ENCODE results near the gene DNAJB1. TPM values are rescaled to one million over a fixed set of nuclear protein-coding genes. Genes with fewer than 3 reads are reported as not detected.
"Not testable (repeated sequence)": the region's sequence is repeated elsewhere in the genome, so short reads cannot be mapped to it uniquely, and the experiment has no call there.

DNAJB1 gene
- total and polyA plus RNA-seq, 2 of the 13 experiments (the other 11 are each of a cell fraction or from before 2014, with no cell fraction given): 87.5 to 97.3 TPM

DNA sequence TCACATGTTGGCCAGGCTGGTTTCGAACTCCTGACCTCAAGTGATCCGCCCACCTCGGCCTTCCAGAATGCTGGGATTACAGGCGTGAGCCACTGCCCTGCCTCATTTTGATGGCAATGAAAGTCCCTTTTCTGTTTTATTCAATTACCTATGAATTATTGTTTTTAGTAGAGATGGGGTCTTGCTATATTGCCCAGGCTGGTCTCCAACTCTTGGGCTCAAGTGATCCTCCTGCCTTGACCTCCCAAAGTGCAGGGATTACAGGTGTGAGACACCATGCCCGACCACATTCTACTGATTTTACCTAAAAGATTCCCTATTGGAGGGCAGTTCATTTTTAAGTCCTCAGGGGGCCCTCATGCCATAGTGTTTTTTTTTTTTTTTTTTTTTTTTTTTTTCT is 23.8 kb upstream of the DNAJB1 start:
- not testable (repeated sequence) for ATAC-seq; BruUV-seq (replicated peaks)
- H3K79me2 ChIP-seq (ENCODE audit: insufficient read depth, low read length): peaks cover 39% of the 10 kb centered on the region

DNA sequence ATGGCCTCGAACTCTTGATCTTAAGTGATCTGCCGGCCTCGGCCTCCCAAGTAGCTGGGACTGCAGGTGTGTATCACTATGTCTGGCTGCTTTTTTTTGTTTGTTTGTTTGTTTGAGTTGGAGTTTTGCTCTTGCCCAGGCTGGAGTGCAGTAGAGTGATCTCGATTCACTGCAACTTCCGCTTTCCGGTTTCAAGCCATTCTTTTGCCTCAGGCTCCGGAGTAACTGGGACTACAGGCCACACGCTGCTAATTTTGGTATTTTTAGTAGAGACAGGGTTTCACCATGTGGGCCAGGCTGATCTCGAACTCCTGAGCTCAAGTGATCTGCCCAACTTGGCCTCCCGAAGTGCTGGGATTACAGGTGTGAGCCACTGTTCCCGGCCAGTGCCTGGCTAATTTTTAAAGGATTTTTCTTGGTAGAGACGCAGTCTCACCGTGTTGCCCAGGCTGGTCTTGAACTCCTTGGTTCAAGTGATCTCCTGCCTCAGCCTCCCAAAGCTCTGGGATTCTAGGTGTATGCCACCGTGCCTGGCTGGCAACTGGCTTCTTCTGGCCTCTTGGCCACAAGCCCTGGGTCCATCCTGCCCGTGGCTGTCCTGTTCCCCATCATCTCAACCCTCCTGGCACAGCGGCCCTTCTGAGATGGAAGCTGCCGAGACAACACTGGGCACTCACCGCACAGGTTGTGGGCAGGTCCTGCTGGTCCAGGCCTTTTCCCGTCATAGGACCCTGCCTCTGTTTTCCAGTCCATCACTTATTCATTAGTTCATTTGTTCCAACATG is 22.7 kb upstream of the DNAJB1 start:
- in situ Hi-C loops (cut with HindIII; ENCODE audit: extremely low pct_ligation_motif_present, low pct_unique_long_range_greater_than_20kb): no loop called here
- Histone ChIP-seq H3K4me2 (ENCODE audit: low read depth, low read length) (no peak overlapping the region), H3K4me3 (replicated peaks in 1 of 3; ENCODE audit: insufficient read depth in 1 of 3, low read depth in 2 of 3, low read length in 3 of 3) (no peak overlapping the region), H3K27me3 (ENCODE audit: control insufficient read depth in 1 of 2, insufficient read depth in 2 of 2, low read length in 2 of 2) (no peaks in the 10 kb centered on the region; a peak in 1 of 5 replicates), H3K27ac (ENCODE audit: extremely low read length, insufficient read depth, low read length) (no peak overlapping the region), H4K20me1 (ENCODE audit: insufficient read depth, low read length) (peaks cover 8% of the 10 kb centered on the region; the same call in 1 of the 2 replicates), H3K36me3 (replicated peaks in 1 of 2; ENCODE audit: control insufficient read depth in 1 of 2, insufficient read depth in 2 of 2, low read length in 2 of 2) (peaks cover 6 to 15% of the 10 kb centered on the region in 2 experiments; a peak in 3 of 5 replicates), H3K79me2 (ENCODE audit: insufficient read depth, low read length) (peaks cover 41% of the 10 kb centered on the region), H3K9me3 (ENCODE audit: low read length) (no peaks in the 10 kb centered on the region), H2AFZ (ENCODE audit: low read length) (no peak overlapping the region), H3K9ac (ENCODE audit: insufficient read depth, low read depth, low read length) (no peak overlapping the region), H3K4me1 (ENCODE audit: insufficient read depth, low read length) (peaks cover 9% of the 10 kb centered on the region)
- FAIRE-seq (no peak), ATAC-seq (no peak), DNase-seq (ENCODE audit: low spot score) (no peak)
- ChIA-PET POLR2A (no interaction called here), CTCF (ENCODE audit: low intra/inter-chr PET ratio, low total read pairs) (no interaction called here)
- no TSS peak for BruUV-seq (replicated peaks)
- 95% methylated on average over 19 of the region's 19 CpGs for WGBS (ENCODE audit: low lambda C conversion rate)
- intact Hi-C loops (cut with micrococcal nuclease; ENCODE audit: unreplicated experiment): no loop called here
- no peak for TF ChIP-seq CHD2 (IDR thresholded peaks at IDR 0.05; ENCODE audit: low read depth, low read length)
- TF ChIP-seq, protein P1, sequence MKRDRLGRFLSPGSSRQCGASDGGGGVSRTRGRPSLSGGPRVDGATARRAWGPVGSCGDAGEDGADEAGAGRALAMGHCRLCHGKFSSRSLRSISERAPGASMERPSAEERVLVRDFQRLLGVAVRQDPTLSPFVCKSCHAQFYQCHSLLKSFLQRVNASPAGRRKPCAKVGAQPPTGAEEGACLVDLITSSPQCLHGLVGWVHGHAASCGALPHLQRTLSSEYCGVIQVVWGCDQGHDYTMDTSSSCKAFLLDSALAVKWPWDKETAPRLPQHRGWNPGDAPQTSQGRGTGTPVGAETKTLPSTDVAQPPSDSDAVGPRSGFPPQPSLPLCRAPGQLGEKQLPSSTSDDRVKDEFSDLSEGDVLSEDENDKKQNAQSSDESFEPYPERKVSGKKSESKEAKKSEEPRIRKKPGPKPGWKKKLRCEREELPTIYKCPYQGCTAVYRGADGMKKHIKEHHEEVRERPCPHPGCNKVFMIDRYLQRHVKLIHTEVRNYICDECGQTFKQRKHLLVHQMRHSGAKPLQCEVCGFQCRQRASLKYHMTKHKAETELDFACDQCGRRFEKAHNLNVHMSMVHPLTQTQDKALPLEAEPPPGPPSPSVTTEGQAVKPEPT (CRISPR knock-in tag; IDR thresholded peaks at IDR 0.05; ENCODE audit: low read depth): no peak
- TF ChIP-seq ZNF501 (CRISPR knock-in tag; IDR thresholded peaks at IDR 0.05): no peak
- no peak for TF ChIP-seq ZNF607 (CRISPR knock-in tag; IDR thresholded peaks at IDR 0.05; ENCODE audit: borderline replicate concordance)
- TF ChIP-seq TARDBP (CRISPR knock-in tag; IDR thresholded peaks at IDR 0.05): no peak
- no peak for TF ChIP-seq ATF6 (CRISPR knock-in tag; conservative IDR thresholded peaks at IDR 0.05)
- TF ChIP-seq, protein P2, sequence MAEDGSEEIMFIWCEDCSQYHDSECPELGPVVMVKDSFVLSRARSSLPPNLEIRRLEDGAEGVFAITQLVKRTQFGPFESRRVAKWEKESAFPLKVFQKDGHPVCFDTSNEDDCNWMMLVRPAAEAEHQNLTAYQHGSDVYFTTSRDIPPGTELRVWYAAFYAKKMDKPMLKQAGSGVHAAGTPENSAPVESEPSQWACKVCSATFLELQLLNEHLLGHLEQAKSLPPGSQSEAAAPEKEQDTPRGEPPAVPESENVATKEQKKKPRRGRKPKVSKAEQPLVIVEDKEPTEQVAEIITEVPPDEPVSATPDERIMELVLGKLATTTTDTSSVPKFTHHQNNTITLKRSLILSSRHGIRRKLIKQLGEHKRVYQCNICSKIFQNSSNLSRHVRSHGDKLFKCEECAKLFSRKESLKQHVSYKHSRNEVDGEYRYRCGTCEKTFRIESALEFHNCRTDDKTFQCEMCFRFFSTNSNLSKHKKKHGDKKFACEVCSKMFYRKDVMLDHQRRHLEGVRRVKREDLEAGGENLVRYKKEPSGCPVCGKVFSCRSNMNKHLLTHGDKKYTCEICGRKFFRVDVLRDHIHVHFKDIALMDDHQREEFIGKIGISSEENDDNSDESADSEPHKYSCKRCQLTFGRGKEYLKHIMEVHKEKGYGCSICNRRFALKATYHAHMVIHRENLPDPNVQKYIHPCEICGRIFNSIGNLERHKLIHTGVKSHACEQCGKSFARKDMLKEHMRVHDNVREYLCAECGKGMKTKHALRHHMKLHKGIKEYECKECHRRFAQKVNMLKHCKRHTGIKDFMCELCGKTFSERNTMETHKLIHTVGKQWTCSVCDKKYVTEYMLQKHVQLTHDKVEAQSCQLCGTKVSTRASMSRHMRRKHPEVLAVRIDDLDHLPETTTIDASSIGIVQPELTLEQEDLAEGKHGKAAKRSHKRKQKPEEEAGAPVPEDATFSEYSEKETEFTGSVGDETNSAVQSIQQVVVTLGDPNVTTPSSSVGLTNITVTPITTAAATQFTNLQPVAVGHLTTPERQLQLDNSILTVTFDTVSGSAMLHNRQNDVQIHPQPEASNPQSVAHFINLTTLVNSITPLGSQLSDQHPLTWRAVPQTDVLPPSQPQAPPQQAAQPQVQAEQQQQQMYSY (CRISPR knock-in tag; IDR thresholded peaks at IDR 0.05): no peak

More for the DNA sequence above, 23.8 kb upstream of the DNAJB1 start:
- H3K9me3 ChIP-seq (ENCODE audit: low read length); intact Hi-C loops (cut with micrococcal nuclease; ENCODE audit: unreplicated experiment); H3K4me1 ChIP-seq (ENCODE audit: insufficient read depth, low read length); H3K9ac ChIP-seq (ENCODE audit: insufficient read depth, low read depth, low read length); DNase-seq (ENCODE audit: low spot score); FAIRE-seq; in situ Hi-C loops (cut with HindIII; ENCODE audit: extremely low pct_ligation_motif_present, low pct_unique_long_range_greater_than_20kb); CTCF ChIA-PET (ENCODE audit: low intra/inter-chr PET ratio, low total read pairs); H3K27me3 ChIP-seq (ENCODE audit: control insufficient read depth in 1 of 2, insufficient read depth in 2 of 2, low read length in 2 of 2); H3K4me2 ChIP-seq (ENCODE audit: low read depth, low read length); H3K4me3 ChIP-seq (replicated peaks in 1 of 3; ENCODE audit: insufficient read depth in 1 of 3, low read depth in 2 of 3, low read length in 3 of 3); H3K27ac ChIP-seq (ENCODE audit: extremely low read length, insufficient read depth, low read length); H4K20me1 ChIP-seq (ENCODE audit: insufficient read depth, low read length); POLR2A ChIA-PET; H2AFZ ChIP-seq (ENCODE audit: low read length): not testable (repeated sequence)
- peaks cover 6 to 16% of the 10 kb centered on the region in 2 experiments; a peak in 3 of 5 replicates for H3K36me3 ChIP-seq (replicated peaks in 1 of 2; ENCODE audit: control insufficient read depth in 1 of 2, insufficient read depth in 2 of 2, low read length in 2 of 2)
- TF ChIP-seq ZNF121 (CRISPR knock-in tag; IDR thresholded peaks at IDR 0.05): peak; percentile 79
- WGBS (ENCODE audit: low lambda C conversion rate): 91% methylated on average over 5 of the region's 5 CpGs
